Activated CD4-positive, alpha-beta T cell treated with anti-CD3 and anti-CD28 coated beads, Interleukin-2, amount 50 U/mL, for 1 hour (primary cell): Measurements from ENCODE around the gene TNIK.
A peak's percentile ranks its signal among the peaks of the same experiment; 100 is the strongest.

Source experiments
- DNase-seq: peaks from one replicate; pipeline ENCODE4 v3.0.0-alpha.2; 2020

Gene TNIK

GRCh38 chr3:171058058-171058457 is 402.1 kb downstream of the TNIK start:
- no peak for DNase-seq

DNA sequence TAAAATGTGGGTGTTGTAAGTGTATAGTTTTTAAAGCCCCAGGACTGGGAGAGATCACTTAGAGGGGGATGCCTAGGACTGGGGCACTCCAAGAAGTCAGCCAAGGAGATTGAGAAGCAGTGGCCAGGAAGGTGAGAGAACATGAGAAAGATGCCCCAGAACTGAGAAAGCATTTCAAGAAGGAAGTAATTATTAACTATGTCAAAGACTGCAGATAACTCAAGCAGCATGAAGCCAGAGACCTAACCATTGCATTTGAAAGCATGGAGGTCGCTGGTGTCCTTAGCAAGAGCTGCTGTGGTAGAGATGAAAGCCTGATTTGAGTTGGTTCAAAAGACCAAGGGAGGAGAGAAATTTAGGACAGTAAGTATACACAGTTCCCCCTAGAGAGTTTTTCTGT is 403.1 kb downstream of the TNIK start:
- DNase-seq: no peak

GRCh38 chr3:171056528-171056927 is 403.7 kb downstream of the TNIK start:
- no peak for DNase-seq

DNA sequence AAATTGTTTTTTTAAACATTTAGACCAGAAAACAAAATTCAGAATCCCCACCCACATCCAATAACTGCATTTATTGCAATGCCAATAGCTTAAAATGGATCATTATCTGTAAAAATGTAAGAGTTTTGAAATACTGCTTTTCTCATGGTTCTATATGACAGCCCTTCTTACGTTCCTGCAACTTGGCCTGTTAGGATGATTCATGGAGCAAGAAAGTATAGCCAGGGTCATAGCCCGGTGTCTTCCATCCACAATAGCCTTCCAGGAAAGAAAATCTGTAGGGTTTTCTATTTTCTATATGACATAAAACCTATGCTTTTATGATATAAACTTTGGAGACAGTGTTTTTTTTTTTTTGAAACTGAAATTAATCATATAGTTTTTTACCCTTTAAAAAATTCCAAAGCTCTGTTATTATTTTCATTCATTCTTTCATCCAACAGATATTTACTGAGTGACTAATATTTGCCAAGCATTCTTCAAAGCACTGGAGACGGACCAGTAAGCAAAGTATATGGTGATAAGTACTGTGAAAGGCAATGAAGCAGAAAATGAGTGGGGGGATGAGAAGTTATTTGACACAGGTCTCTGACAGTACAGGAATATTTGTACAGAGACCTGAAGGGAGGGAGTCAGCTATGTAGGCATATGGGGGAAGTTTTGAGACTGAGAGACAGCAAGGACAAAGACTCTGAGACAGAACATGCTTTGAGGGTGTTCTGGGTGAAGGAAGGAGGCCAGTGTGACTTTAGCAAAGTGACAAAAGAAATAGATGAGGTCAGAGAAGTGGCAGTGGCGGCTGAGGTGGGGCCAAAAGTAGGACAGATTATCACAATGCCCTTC is 404.6 kb downstream of the TNIK start:
- no peak for DNase-seq

GRCh38 chr3:171054921-171055320 is 405.3 kb downstream of the TNIK start:
- DNase-seq: no peak

- DNase-seq: no peak
These were observed 406.0 kb downstream of the TNIK start for GRCh38 chr3:171054231-171054630.

- peak; percentile 35 for DNase-seq
These were observed 410.3 kb downstream of the TNIK start for GRCh38 chr3:171049861-171050444.

- DNase-seq: no peak
These were observed 413.4 kb downstream of the TNIK start for GRCh38 chr3:171046760-171047159.

DNA sequence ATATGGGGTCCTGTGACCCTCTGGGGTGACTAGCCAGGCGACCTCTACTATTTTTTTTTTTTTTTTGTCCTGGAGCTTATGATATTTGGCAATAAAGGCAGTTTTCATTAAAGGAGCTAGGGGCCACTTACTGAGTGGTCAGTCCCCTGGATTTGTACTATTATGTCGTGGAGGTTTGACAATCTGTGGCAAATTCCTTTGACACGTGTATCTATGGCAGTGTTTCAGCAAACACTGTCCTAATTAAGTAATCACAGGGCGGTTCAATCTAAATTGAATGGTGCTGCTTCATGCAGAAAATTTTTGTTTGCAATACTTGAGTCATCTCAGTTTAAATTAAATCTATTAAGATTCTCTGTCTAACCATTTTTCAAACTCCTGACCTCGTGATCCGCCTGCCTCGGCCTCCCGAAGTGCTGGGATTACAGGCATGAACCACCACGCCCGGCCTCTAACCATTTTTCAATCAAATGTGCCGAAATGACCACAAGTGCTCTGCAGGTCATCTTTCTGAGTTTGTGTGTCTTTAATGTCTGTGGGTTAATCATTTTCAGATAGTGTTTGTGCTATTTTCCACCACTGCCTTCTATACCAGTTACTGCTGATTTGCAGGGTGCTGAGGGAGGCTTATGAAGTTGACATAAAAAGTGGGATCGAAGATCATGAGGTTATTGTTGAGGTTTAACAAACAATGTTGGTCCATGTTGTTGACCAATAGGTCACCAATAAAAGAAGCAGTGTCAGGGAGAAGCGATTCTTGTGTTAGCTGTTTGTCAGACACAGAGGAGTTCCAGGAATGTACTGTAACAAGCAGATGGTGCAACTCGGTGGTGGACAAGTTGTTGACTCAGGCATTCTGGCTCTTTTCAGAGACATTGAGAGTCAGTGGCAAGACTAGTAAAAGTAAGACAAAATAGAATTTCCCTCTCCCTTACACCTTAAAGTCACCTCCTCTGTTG is 415.1 kb downstream of the TNIK start:
- no peak for DNase-seq

- no peak for DNase-seq
These were observed 415.8 kb downstream of the TNIK start for GRCh38 chr3:171044384-171044783.

- DNase-seq: no peak
These were observed 420.5 kb downstream of the TNIK start for GRCh38 chr3:171039674-171040073.

DNA sequence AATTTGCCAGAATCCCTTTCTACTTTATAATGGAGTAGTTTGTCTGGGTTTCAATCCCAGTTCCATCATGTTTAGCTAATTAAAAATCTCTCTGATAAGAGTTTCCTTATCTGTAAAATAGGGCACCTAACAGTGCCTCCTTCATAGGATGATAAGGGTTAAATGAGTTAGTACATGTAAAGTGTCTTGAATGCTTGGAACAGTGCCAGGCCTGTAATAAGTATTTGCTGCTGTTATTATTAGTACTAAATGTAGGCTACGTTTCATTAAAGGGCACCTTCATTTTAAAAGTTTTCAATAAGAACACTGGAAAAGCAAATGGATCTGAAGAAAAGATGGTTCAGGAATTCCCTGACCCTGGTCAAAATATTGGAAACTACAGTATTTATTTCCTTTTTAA is 421.9 kb downstream of the TNIK start:
- DNase-seq: no peak

- DNase-seq: no peak
These were observed 431.4 kb downstream of the TNIK start for GRCh38 chr3:171028779-171029232.

DNA sequence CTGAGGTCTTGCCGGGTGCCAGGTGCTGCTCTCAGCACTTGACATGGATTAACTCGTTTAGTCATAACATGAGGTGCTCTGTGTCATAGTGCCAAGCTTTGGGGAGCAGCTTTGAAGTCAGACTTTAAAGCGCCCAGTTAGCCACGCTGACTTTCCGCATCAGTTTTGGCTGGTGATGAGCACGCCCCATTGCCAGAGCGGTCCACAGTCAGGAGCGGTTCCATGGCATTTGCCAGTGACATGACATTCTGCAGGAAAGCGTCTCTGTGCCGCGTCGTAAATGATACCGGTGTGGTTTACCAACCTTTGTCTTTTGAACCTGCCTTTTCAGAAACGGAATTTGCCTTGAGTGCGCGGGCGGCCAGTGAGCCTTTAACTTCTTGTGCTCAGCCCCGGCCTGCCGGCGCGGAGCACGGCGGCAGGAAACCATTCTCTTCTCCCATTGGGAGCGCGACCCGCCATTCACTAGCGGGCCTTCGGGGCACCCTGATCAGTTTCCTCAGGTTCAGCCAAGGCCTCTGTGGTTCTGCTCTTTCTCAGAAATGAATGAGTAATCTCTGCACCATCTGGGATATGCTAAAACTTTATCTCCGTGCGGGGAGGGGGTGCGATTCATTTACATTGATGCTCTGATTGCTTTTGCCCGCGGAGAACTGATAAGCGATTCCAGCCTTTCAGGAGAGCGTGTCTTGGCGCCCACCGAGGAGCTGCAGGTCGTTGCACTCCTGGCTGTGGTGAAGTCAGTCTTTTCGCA is 432.0 kb downstream of the TNIK start:
- no peak for DNase-seq

- no peak for DNase-seq
These were observed 433.5 kb downstream of the TNIK start, which contains the start of gene SLC2A2 for GRCh38 chr3:171026597-171027293. SLC2A2 (minus strand) TSS chr3:171026720; CDS start chr3:171026670, 50 bp downstream.

GRCh38 chr3:171023566-171023965 is 436.6 kb downstream of the TNIK start:
- DNase-seq: no peak

- no peak for DNase-seq
These were observed 438.8 kb downstream of the TNIK start for GRCh38 chr3:171021377-171021776.

DNA sequence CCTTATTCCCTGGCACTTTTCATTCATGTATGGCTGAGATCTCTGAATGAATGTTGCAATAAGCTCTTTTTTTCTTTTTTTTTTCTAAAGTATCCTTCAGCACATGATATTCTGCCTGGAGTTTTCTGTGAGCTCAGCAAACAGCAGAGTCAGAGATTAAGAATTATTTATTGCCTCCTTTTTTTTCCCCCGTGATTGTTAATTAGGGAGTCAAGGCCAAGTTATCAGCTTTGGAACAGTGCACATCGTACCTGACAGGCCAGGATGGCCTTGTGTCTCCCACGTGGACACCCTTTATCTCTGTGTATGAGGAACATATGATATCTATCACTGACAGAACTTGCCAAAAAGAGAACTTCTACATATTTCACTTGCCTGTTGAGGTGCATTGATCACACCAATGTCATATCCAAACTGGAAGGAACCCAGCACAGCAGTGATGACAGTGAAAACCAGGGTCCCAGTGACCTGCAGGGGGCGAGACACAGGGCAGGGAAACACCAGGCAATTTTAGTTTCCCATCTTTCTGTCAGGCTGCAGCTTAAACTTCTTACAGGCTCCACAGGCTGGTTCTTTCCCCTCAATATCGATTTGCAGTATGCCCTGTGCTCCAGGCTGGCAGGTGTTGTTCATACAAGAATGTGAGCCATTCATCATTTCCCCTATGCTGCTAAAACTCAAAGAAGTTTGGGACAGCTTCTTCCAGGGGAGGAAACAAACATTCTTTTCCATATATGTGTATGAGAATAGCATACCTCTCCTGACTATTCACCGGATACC is 441.9 kb downstream of the TNIK start:
- no peak for DNase-seq

GRCh38 chr3:171013822-171014748 is 446.1 kb downstream of the TNIK start:
- DNase-seq: no peak

GRCh38 chr3:171011873-171012336 is 448.3 kb downstream of the TNIK start:
- no peak for DNase-seq
